ENCODE measurements around the gene TLE1.
"Not testable (repeated sequence)": the region's sequence is repeated elsewhere in the genome, so short reads cannot be mapped to it uniquely, and the experiment has no call there.

The TLE1 gene

DNA sequence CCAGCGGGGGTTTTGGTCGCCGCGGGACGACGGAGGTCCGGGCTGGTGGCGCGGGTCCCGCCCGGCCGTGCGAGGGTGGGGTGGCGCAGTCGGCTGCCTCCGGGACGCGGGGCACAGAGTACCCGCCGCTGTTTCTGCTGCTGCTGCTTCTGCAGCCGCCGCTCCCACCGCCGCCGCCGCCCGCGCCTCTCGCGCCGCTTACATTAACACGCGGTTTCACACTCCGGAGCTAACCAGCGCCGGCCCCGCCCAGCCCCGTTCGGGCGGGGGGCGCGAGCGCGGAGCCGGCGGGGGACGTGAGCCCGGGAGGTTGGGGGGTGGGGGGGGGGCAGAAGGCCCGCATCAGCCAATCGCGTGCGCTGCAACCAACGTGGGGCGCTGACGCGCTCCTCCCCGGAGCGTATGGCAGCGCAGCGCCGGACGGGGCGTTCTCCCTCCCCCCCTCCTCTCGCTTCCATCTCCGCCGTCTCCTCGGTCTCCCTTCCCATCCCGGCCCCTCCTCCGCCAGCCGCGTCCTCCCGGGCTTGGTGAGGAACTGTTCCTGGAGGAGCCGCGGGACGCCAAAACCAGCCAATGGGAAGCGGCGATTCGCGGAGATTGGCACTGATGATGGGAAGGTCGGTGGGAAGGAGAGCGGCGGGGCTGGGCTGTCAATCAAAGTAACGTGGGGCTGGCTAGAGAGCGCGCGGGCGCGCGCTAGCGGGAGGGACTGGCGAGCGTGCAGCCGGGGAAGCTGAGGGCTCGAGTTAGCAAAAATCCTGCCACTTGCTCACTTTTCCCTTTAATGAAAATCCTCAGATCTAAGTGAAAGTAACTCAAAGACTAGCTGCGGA, at the start of gene TLE1:
Gene TLE1 (minus strand): TSS at position 205 of the 833 bp plus-strand sequence. CDS start 1,307 bp downstream, outside the sequence.
- peak; percentile 99 to 100 for DNase-seq (ENCODE audit: low read depth in 2 of 2)
- TF ChIP-seq CTCF (IDR thresholded peaks at IDR 0.05; ENCODE audit: low read depth, low read length) = no peak
- H3K4me3 ChIP-seq (replicated peaks in 1 of 2; ENCODE audit: low read depth in 2 of 2, low read length in 2 of 2) = peak within 1 kb of the TSS; percentile 80 to 83

- DNase-seq (ENCODE audit: low read depth in 2 of 2) = peak; percentile 62 to 94
Measured at GRCh38 chr9:81737871-81738507, 48.6 kb upstream of the TLE1 start.

DNA sequence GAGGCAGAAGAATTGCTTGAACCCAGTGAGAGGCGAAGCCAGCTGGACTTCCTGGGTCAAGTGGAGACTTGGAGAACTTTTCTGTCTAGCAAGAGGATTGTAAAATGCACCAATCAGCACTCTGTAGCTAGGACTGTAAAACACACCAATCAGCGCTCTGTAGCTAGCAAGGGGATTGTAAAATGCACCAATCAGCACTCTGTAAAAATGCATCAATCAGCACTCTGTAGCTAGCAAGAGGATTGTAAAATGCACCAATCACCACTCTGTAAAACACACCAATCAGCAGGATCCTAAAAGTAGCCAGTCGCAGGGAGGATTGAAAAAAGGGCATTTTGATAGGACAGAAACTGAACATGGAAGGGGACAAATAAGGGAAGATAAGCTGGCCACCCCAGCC, 41.2 kb upstream of the TLE1 start:
- not testable (repeated sequence) for H3K4me3 ChIP-seq (replicated peaks in 1 of 2; ENCODE audit: low read depth in 2 of 2, low read length in 2 of 2); DNase-seq (ENCODE audit: low read depth in 2 of 2)

More at GRCh38 chr9:81737871-81738507, 48.6 kb upstream of the TLE1 start:
- no peak overlapping the region for H3K4me3 ChIP-seq (replicated peaks in 1 of 2; ENCODE audit: low read depth in 2 of 2, low read length in 2 of 2)
- no peak for TF ChIP-seq CTCF (IDR thresholded peaks at IDR 0.05; ENCODE audit: low read depth, low read length)

- no peak for DNase-seq (ENCODE audit: low read depth in 2 of 2)
- no peak for TF ChIP-seq CTCF (IDR thresholded peaks at IDR 0.05; ENCODE audit: low read depth, low read length)
- H3K4me3 ChIP-seq (replicated peaks in 1 of 2; ENCODE audit: low read depth in 2 of 2, low read length in 2 of 2) = no peak overlapping the region
Measured at GRCh38 chr9:81729135-81729534, 39.8 kb upstream of the TLE1 start.

DNA sequence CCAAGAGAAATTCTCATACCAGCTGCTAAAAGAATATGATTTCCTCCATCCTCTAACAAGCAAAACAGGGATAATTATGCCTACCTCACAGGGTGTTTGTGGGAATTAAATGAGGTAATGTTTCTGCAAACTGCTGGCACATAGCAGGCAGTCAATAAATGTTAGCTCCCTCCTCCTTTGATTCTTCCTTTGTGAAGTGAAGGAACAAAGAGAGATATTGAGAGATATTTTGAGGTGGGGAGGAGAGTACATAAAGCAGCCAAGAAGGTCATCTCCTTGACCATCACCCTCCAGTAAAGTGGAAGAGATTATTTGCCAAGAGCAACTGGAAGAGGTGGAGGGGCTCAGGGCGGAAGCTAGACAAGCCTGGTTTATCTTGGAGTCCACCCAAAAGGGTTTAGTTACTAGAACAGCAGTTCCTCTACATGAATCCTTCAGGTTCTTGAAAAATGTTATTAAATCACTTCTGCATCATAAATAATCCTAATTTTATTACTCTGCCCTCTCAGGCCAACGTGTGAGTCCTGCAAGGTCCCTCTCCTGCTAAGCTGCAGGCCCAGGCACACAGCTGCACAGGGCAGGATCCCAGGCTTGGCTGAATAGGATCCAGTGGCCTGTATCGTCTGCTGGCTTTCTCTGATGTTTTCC, 35.0 kb upstream of the TLE1 start:
- no peak overlapping the region for H3K4me3 ChIP-seq (replicated peaks in 1 of 2; ENCODE audit: low read depth in 2 of 2, low read length in 2 of 2)
- DNase-seq (ENCODE audit: low read depth in 2 of 2) = peak; percentile 3 to 23
- TF ChIP-seq CTCF (IDR thresholded peaks at IDR 0.05; ENCODE audit: low read depth, low read length) = no peak

DNA sequence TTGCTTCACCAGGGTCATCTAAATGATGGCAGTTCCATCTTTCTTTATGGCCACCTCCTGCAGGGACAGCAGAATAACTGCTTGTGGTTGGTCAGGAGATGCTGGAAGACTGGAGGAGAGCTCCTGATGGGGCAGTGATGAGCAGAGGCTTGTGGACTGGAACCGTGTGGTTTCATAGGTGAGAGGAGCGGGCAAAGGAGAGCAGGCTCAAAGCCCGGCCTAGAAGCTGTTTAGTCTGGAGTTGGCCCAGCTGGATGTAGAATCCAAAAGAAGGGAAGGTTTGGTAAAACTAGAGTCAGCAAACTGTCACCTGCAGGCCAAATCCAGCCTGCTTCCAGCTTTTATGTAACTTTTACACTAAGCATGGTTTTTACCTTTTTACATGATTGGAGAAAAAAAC, 32.9 kb upstream of the TLE1 start:
- no peak for TF ChIP-seq CTCF (IDR thresholded peaks at IDR 0.05; ENCODE audit: low read depth, low read length)
- no peak for DNase-seq (ENCODE audit: low read depth in 2 of 2)
- no peak overlapping the region for H3K4me3 ChIP-seq (replicated peaks in 1 of 2; ENCODE audit: low read depth in 2 of 2, low read length in 2 of 2)

All from cardiac fibroblast (primary cell).